Astrocyte (in vitro differentiated cells and primary cell): Measurements from ENCODE around the gene ZNF837. TPM values are rescaled to one million over a fixed set of nuclear protein-coding genes. Genes with fewer than 3 reads are reported as not detected.

Experiments used
- DNase-seq: peaks from one replicate; pipeline ENCODE4 v3.0.0-alpha.2; 2010; ENCODE audit warnings: low read depth
- FAIRE-seq: peaks from 2 replicates; lab custom pipeline; 2011; peaks lifted over from hg19 to GRCh38; lab: Jason Lieb, UNC
- H2AFZ ChIP-seq: 2 replicates; pipeline ENCODE4 v1.6.0; 2012; ENCODE audit warnings: low read depth, low read length, inconsistent platforms
- H3K27ac ChIP-seq: 2 replicates; pipeline ENCODE4 v1.5.1; 2011; ENCODE audit warnings: low read depth, low read length, inconsistent platforms
- H3K27me3 ChIP-seq: 2 replicates; pipeline ENCODE4 v1.6.0; 2011; ENCODE audit warnings: low read length, inconsistent platforms; ENCODE audit not compliant: insufficient read depth
- H3K36me3 ChIP-seq: 2 replicates; pipeline ENCODE4 v1.5.1; 2011; ENCODE audit warnings: low read length, inconsistent platforms; ENCODE audit not compliant: insufficient read depth
- H3K4me1 ChIP-seq: 2 replicates; pipeline ENCODE4 v1.5.1; 2011; ENCODE audit warnings: low read length, inconsistent platforms; ENCODE audit not compliant: insufficient read depth
- H3K4me2 ChIP-seq: 2 replicates; pipeline ENCODE4 v1.6.0; 2012; ENCODE audit warnings: low read length, inconsistent platforms
- H3K4me3 ChIP-seq: 2 replicates; pipeline ENCODE4 v1.5.1; 2011; ENCODE audit warnings: low read depth, mild to moderate bottlenecking, low read length, inconsistent platforms; ENCODE audit not compliant: insufficient read depth
- H3K79me2 ChIP-seq: 2 replicates; pipeline ENCODE4 v1.6.0; 2012; ENCODE audit warnings: mild to moderate bottlenecking, low read length, inconsistent platforms; ENCODE audit not compliant: insufficient read depth
- H3K9ac ChIP-seq: 2 replicates; pipeline ENCODE4 v1.6.0; 2012; ENCODE audit warnings: mild to moderate bottlenecking, low read length, inconsistent platforms
- H3K9me3 ChIP-seq: 2 replicates; pipeline ENCODE4 v1.5.1; 2012; ENCODE audit warnings: low read depth, mild to moderate bottlenecking, low read length, inconsistent platforms; ENCODE audit not compliant: insufficient read depth
- H4K20me1 ChIP-seq: 2 replicates; pipeline ENCODE4 v1.6.0; 2012; ENCODE audit warnings: low read length, inconsistent platforms; ENCODE audit not compliant: insufficient read depth
- H3K27ac Mint-ChIP-seq: one replicate; pipeline ENCODE4 v1.8.0; 2021; ENCODE audit warnings: mild to moderate bottlenecking, mixed read lengths; ENCODE audit not compliant: unreplicated experiment
- H3K27me3 Mint-ChIP-seq: one replicate; pipeline ENCODE4 v1.8.0; 2021; ENCODE audit warnings: low read depth, mixed read lengths; ENCODE audit not compliant: unreplicated experiment
- H3K36me3 Mint-ChIP-seq: one replicate; pipeline ENCODE4 v1.8.0; 2021; ENCODE audit warnings: low read depth, mixed read lengths; ENCODE audit not compliant: unreplicated experiment
- H3K4me1 Mint-ChIP-seq: one replicate; pipeline ENCODE4 v1.8.0; 2021; ENCODE audit warnings: low read depth, mixed read lengths; ENCODE audit not compliant: unreplicated experiment
- H3K4me3 Mint-ChIP-seq: one replicate; pipeline ENCODE4 v1.8.0; 2021; ENCODE audit warnings: mild to moderate bottlenecking, moderate library complexity, mixed read lengths; ENCODE audit not compliant: unreplicated experiment
- H3K9me3 Mint-ChIP-seq: one replicate; pipeline ENCODE4 v1.8.0; 2021; ENCODE audit warnings: mild to moderate bottlenecking, mixed read lengths; ENCODE audit not compliant: unreplicated experiment
- CTCF ChIP-seq: IDR thresholded peaks from 2 replicates; pipeline ENCODE4 v1.5.1; 2011; ENCODE audit warnings: low read depth, mild to moderate bottlenecking, inconsistent platforms, low read length, moderate library complexity; ENCODE audit not compliant: insufficient read depth
- EZH2 ChIP-seq: IDR thresholded peaks from 2 replicates; pipeline ENCODE4 v1.6.1; 2012; ENCODE audit warnings: mild to moderate bottlenecking, low read length, inconsistent platforms; ENCODE audit not compliant: insufficient read depth
- total RNA-seq: library from RNA; stranded (reverse); gene quantifications from 2 replicates; pipeline ENCODE4 v1.2.1, GENCODE V29; 2021

Gene ZNF837
- total RNA-seq, 1 donor from 2014 or later = 2.4 TPM

GRCh38 chr19:58336216-58336615 is 44.6 kb downstream of the ZNF837 start:
- no peak overlapping the region for H3K4me3 ChIP-seq
- no peaks in the 10 kb centered on the region for H4K20me1 ChIP-seq
- Mint-ChIP-seq H3K27me3 (no peaks in the 10 kb centered on the region), H3K4me3 (no peak overlapping the region), H3K36me3 (peaks cover 41% of the 10 kb centered on the region), H3K4me1 (no peaks in the 10 kb centered on the region), H3K27ac (no peak overlapping the region), H3K9me3 (peaks cover 8% of the 10 kb centered on the region)
- no peaks in the 10 kb centered on the region for H3K4me1 ChIP-seq
- H3K27ac ChIP-seq = no peak overlapping the region
- H2AFZ ChIP-seq = no peak overlapping the region
- H3K36me3 ChIP-seq = no peaks in the 10 kb centered on the region
- DNase-seq (no peak), FAIRE-seq (no peak)
- no peaks in the 10 kb centered on the region for H3K27me3 ChIP-seq
- no peak for TF ChIP-seq EZH2
- no peak for TF ChIP-seq CTCF
- H3K9ac ChIP-seq = no peak overlapping the region
- H3K9me3 ChIP-seq = peaks cover 20% of the 10 kb centered on the region
- H3K79me2 ChIP-seq = no peaks in the 10 kb centered on the region
- no peak overlapping the region for H3K4me2 ChIP-seq

- peaks cover 3% of the 10 kb centered on the region for H3K4me1 Mint-ChIP-seq
- Histone ChIP-seq H2AFZ (no peak overlapping the region), H3K79me2 (no peaks in the 10 kb centered on the region), H3K9me3 (peaks cover 20% of the 10 kb centered on the region), H3K4me1 (peaks cover under 1% of the 10 kb centered on the region), H3K27me3 (no peaks in the 10 kb centered on the region), H3K4me3 (no peak overlapping the region), H3K9ac (no peak overlapping the region), H4K20me1 (no peaks in the 10 kb centered on the region), H3K4me2 (no peak overlapping the region), H3K27ac (no peak overlapping the region), H3K36me3 (no peaks in the 10 kb centered on the region)
- no peak overlapping the region for H3K4me3 Mint-ChIP-seq
- peaks cover 8% of the 10 kb centered on the region for H3K9me3 Mint-ChIP-seq
- DNase-seq (no peak), FAIRE-seq (no peak)
- H3K36me3 Mint-ChIP-seq = peaks cover 40% of the 10 kb centered on the region
- no peak overlapping the region for H3K27ac Mint-ChIP-seq
- no peaks in the 10 kb centered on the region for H3K27me3 Mint-ChIP-seq
- no peak for TF ChIP-seq CTCF
Observed at GRCh38 chr19:58335630-58336029, 45.2 kb downstream of the ZNF837 start.

- H3K9me3 Mint-ChIP-seq = peaks cover 4% of the 10 kb centered on the region
- no peak overlapping the region for H3K4me3 ChIP-seq
Observed at GRCh38 chr19:58334691-58335249, 46.1 kb downstream of the ZNF837 start.

More at GRCh38 chr19:58334691-58335249, 46.1 kb downstream of the ZNF837 start:
- no peaks in the 10 kb centered on the region for H4K20me1 ChIP-seq
- Mint-ChIP-seq H3K27ac (no peak overlapping the region), H3K4me1 (peaks cover 7% of the 10 kb centered on the region), H3K36me3 (peaks cover 35% of the 10 kb centered on the region), H3K4me3 (no peak overlapping the region), H3K27me3 (no peaks in the 10 kb centered on the region)
- DNase-seq = no peak
- H3K27me3 ChIP-seq = no peaks in the 10 kb centered on the region
- no peak overlapping the region for H3K27ac ChIP-seq
- no peak for TF ChIP-seq EZH2
- no peak for TF ChIP-seq CTCF
- no peak for FAIRE-seq
- H2AFZ ChIP-seq = no peak overlapping the region
- H3K9me3 ChIP-seq = peaks cover 19% of the 10 kb centered on the region
- no peak overlapping the region for H3K4me2 ChIP-seq
- no peak overlapping the region for H3K9ac ChIP-seq
- no peaks in the 10 kb centered on the region for H3K36me3 ChIP-seq
- peaks cover 6% of the 10 kb centered on the region for H3K4me1 ChIP-seq
- no peaks in the 10 kb centered on the region for H3K79me2 ChIP-seq
